HG03571 (cell line): ENCODE results near the gene GPATCH2L.

ENCODE experiments used
- ATAC-seq: cut with Tn5 transposase; IDR thresholded peaks from one replicate; pipeline ENCODE4 v1.9.1; 2021; ENCODE audit not compliant: unreplicated experiment

The GPATCH2L gene

DNA sequence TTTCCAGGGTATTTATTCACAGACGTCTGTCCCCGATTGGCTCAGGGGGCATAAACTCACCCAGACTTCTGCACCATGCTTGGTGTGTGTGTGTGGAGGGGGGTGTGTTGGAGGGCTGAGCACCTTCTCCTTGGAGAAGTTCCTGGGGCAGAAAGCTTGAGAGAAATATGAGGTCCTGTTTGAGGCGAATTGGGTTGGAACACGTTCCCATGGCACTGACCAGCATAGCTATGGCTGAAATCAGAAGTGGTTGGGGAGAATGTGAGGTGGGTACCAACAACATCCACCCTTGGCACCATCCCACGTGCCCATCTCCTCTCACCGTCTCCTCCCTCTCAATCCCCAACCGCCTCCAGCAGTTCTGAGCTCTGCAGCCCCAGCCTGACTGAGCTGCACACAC, 16.0 kb upstream of the GPATCH2L start:
- no peak for ATAC-seq

- ATAC-seq: no peak
Observed at GRCh38 chr14:76136476-76137110, 15.1 kb upstream of the GPATCH2L start.

DNA sequence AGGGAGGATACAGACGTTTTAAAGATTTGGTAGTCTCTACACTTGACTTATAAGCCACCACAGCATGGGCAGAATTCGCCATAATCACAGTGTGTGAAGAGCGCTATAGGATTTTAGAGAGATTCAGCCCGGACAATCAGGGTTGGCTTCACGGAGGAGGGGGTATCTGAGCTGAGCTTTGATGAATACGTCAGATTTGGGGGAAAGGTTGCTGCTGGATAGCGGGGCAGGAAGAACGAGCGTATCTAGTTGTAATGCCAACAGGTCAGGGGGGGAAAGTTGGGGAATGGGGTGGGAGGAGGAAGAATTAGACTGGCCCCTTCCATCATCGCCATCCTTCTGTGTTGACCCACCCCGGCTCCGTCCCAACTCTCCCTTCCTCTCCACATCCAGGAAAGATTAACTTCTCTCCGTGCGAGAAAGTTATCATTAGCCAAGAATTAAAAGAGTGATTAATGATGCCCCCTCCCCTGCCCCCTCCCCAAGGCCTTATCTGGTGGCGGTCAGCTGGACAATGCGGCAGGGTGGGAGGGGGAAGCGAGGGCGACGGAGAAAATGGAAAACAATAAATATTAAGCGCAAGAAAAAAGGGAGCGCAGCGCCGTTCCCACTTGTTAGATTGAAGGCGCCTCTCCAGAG, 13.5 kb upstream of the GPATCH2L start:
- ATAC-seq: no peak

GRCh38 chr14:76138758-76139723, 12.7 kb upstream of the GPATCH2L start:
- no peak for ATAC-seq

DNA sequence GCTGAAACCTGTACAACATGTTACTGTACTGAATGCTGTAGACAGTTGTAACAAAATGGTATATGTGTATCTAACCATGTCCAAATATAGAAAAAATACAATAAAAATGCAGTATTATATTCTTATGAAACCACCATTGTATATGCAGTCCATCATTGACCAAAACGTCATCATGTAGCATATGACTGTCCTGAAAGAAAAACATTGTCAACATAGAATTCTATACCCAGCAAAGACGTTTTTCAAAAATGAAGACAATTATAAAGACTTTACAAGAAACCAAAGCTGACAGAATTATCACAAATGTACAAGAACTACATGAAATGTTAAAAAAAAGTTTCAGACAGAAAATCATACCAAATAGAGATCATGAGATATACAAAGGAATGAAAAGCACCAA, 8.1 kb upstream of the GPATCH2L start:
- no peak for ATAC-seq

- no peak for ATAC-seq
Observed at GRCh38 chr14:76146976-76147375, 4.7 kb upstream of the GPATCH2L start.

GRCh38 chr14:76149196-76149595, 2.5 kb upstream of the GPATCH2L start:
- no peak for ATAC-seq

DNA sequence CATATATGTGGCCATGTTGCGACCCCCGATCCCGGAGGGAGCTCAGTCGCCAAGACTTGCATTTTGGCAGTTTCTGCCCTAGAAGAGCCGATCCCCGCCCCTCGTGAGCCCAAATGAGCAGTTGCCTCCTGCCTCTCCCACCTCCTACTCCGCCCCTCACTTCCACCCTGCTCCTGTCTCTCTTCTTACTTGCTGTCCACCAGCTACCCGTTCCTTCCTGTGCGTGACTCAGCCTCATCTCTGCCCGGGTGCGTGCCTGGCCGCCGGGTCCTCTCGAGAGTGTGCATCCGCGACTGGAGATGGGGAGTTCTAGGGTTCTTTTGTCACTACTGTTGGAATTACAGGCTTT, 585 bp downstream of the GPATCH2L start:
- peak; percentile 59 for ATAC-seq

DNA sequence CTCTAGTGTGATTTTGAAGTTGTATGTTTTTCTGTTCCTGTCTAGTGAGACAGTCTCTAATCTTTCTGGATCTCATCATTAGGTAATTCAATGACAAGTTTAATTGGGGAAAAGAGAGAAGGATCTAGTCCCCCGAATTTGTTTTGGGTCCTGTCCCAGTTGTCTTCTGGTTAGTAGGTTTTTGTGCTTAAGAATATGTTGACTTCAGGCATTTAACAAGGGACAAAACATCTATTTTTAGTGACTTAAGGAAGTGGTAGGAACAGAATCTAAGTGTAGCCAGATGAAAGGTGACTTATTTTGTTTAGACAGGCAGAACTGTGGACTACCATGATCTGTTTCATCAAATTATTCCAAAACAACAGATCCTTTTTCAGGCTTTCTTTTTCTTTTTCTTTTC, 2.2 kb downstream of the GPATCH2L start:
- ATAC-seq: no peak

DNA sequence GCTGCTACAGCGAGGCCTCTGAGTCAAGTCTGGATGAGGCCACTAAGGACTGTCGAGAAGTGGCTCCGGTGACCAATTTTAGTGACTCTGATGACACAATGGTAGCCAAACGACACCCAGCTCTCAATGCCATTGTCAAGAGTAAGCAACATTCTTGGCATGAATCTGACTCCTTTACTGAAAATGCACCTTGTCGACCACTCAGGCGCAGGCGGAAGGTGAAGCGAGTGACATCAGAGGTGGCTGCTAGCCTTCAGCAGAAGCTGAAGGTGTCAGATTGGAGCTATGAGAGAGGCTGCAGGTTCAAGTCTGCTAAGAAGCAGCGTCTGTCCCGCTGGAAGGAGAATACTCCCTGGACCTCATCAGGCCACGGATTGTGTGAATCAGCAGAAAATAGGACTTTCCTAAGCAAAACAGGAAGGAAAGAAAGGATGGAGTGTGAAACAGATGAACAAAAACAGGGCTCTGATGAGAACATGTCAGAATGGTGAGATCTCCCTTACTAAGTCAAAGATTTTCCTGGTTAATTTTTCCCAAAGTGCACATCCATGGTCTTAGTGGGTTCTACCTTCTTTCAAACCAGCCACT, 2.9 kb downstream of the GPATCH2L start:
- ATAC-seq: no peak

GRCh38 chr14:76163668-76164363, 12.1 kb downstream of the GPATCH2L start:
- no peak for ATAC-seq

DNA sequence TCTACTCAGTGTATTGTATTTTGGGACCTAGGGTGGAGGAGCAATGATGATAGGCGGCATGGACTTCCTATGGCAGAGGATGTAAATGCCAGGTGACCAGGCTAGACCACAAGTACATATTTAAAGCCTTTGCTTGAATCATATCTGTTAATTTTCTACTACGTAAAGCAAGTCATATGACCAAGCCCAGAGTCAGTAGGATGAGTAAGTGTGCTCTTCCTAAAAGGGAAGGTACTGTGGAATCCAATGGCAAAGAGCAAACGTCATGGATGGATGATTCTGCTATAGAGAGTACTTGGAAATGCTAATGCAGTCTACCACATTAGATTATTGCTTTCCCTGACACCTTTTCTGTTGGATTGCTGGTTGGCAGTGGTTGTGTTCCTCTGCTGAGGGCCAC, 16.8 kb downstream of the GPATCH2L start:
- no peak for ATAC-seq

GRCh38 chr14:76169776-76170175, 18.1 kb downstream of the GPATCH2L start:
- ATAC-seq: no peak

DNA sequence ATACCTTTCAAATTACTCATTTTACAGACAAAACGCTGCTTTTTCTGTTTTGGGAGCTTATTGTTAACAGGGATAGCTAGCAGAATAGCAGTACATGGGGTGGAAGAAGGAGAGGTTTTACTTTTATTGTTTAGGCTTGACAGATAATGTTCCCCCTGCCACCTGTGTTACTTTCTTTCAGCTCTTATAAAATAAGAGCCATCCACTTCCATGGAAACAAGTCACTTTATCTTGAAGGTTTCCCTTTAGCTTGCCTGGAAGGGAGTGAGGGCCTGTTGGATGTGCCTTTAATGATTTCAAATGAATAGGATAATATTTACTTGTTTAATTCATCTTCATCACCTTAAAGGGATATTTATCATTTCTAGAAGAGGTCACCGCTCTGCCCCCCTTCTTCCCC, 23.3 kb downstream of the GPATCH2L start:
- no peak for ATAC-seq

DNA sequence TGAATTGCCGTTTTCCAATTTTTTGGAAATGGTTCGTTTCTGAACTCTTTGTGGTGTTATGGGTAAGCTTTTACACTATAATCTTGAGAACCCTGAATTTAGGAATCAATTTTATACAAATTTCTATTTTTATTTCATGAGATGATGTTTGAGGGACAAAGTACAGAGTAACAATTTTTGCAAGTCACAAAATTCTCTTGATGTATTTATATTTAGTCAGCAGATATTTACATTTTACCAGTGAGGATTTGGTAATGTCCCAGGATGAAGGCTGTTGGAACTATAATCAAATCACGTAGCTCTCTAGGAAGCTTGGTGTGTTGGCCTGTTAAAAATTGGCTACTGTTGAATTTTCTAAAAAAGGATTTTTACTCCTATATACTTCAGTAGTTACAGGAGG, 24.2 kb downstream of the GPATCH2L start:
- no peak for ATAC-seq

DNA sequence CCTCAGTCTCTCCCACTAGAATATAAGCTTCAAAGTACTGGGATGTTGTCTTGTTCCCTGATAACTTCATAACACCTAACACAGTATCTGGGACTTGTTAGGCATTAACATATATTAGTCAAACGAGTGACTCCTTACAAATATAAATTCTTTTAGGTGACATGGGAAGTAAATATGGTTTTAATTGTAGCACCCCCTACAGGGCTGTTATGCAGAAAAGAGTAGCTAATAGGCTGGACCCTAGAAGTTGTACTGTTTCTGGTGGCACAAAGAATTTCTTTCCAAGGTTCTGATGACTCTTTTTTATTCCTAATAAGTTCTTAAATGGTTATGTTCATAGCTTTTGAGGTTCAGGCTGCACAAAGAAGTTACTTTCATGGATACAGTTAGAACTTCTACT, 29.8 kb downstream of the GPATCH2L start:
- ATAC-seq: no peak

DNA sequence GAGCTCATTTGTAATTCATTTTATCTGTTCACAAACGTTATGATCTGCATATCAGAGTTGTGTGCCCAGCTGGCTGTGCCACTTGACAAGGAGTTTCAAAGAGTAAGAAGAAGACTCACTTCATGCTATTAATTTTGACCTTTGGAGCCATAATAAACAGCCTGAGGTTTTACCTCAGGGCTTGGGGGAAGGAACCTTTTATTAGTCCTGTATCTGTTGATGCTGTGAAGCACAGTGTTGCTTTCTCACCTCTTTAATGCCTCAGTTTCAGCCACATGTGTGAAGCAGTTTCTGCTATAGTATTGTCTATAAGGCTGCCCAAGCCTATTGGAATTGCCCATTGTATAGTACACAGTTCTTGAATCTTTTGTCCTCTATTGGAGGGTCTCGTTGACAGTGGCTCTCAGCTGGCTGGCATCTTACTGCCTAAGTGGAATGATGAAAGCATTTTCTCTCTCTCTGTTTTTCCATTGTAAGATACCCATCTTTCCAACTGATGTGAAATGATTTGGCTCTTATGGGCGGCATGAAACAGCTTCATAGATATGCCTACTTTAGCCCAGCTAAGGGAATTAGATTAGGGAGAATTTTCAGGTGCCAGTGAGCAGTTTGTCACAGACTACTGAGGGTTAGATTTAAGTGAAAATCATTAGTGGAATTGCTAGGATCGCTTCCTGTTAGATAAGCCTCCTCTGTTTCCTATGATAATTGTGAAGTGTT, 34.7 kb downstream of the GPATCH2L start:
- ATAC-seq: no peak

GRCh38 chr14:76191297-76191696, 39.6 kb downstream of the GPATCH2L start:
- ATAC-seq: no peak

- no peak for ATAC-seq
Observed at GRCh38 chr14:76193696-76194095, 42.0 kb downstream of the GPATCH2L start.

- ATAC-seq: no peak
Observed at GRCh38 chr14:76194327-76194726, 42.6 kb downstream of the GPATCH2L start.
